Osteoblast (primary cell): ENCODE results near the gene CBFA2T3. TPM values are rescaled to one million over a fixed set of nuclear protein-coding genes. Genes with fewer than 3 reads are reported as not detected.

Experiments used
- DNase-seq: peaks from one replicate; pipeline ENCODE4 v3.0.0; 2011; ENCODE audit warnings: low spot score, mixed read lengths; ENCODE audit not compliant: insufficient read length; ENCODE audit errors: missing footprints
- H2AFZ ChIP-seq: 2 replicates; pipeline ENCODE4 v1.6.0; 2011; ENCODE audit warnings: mild to moderate bottlenecking, low read length
- H3K27ac ChIP-seq: 2 replicates; pipeline ENCODE4 v1.5.1; 2011; ENCODE audit warnings: mild to moderate bottlenecking, low read depth, low read length, moderate library complexity
- H3K27me3 ChIP-seq: 2 replicates; pipeline ENCODE4 v1.6.0; 2012; ENCODE audit warnings: mild to moderate bottlenecking, control low read depth, inconsistent platforms, low read length, moderate library complexity; ENCODE audit not compliant: insufficient read depth
- H3K36me3 ChIP-seq: 2 replicates; pipeline ENCODE4 v1.5.1; 2011; ENCODE audit warnings: mild to moderate bottlenecking, low read length, control low read depth, moderate library complexity; ENCODE audit not compliant: insufficient read depth
- H3K4me1 ChIP-seq: 2 replicates; pipeline ENCODE4 v1.5.1; 2011; ENCODE audit warnings: mild to moderate bottlenecking, low read length, control low read depth, moderate library complexity; ENCODE audit not compliant: insufficient read depth
- H3K4me2 ChIP-seq: 2 replicates; pipeline ENCODE4 v1.6.0; 2011; ENCODE audit warnings: mild to moderate bottlenecking, low read length; ENCODE audit not compliant: insufficient read depth
- H3K4me3 ChIP-seq: fragments of 200-600 bp; sonication (generic); 3 replicates; pipeline ENCODE4 v1.5.1; 2012; ENCODE audit warnings: mild to moderate bottlenecking, low read length, inconsistent platforms; ENCODE audit not compliant: insufficient read depth
- H3K79me2 ChIP-seq: 2 replicates; pipeline ENCODE4 v1.6.0; 2012; ENCODE audit warnings: mild to moderate bottlenecking, low read length, control low read depth, inconsistent platforms; ENCODE audit not compliant: insufficient read depth
- H3K9me3 ChIP-seq: 2 replicates; pipeline ENCODE4 v1.5.1; 2011; ENCODE audit warnings: low read depth, low read length, control low read depth
- H4K20me1 ChIP-seq: 2 replicates; pipeline ENCODE4 v1.6.0; 2012; ENCODE audit warnings: mild to moderate bottlenecking, low read length, control low read depth; ENCODE audit not compliant: insufficient read depth
- CTCF ChIP-seq: IDR thresholded peaks from 2 replicates; pipeline ENCODE4 v1.5.1; 2011; ENCODE audit warnings: mild to moderate bottlenecking, low read depth, low read length, moderate library complexity; ENCODE audit errors: extremely low read depth
- total RNA-seq: library from RNA; depleted of rRNA; stranded (reverse); fragments of >200 nt; gene quantifications from 2 replicates; pipeline ENCODE4 v1.2.3, GENCODE V29; 2012

Gene CBFA2T3
- total RNA-seq, 1 donor: not detected

- no peak for TF ChIP-seq CTCF
- Histone ChIP-seq H3K4me2 (no peak overlapping the region), H3K27me3 (peaks cover 51% of the 10 kb centered on the region), H2AFZ (no peak overlapping the region), H3K36me3 (no peaks in the 10 kb centered on the region), H3K4me3 (no peak overlapping the region), H3K4me1 (no peaks in the 10 kb centered on the region), H3K79me2 (no peaks in the 10 kb centered on the region), H3K9me3 (no peaks in the 10 kb centered on the region), H3K27ac (no peak overlapping the region), H4K20me1 (no peaks in the 10 kb centered on the region)
- DNase-seq: no peak
Measured at GRCh38 chr16:88940862-88941817, 35.9 kb downstream of the CBFA2T3 start.

- Histone ChIP-seq H3K27ac (no peak overlapping the region), H3K4me2 (no peak overlapping the region), H3K4me1 (no peaks in the 10 kb centered on the region), H3K4me3 (no peak overlapping the region), H3K79me2 (no peaks in the 10 kb centered on the region), H3K36me3 (no peaks in the 10 kb centered on the region), H3K9me3 (no peaks in the 10 kb centered on the region), H3K27me3 (peaks cover 51% of the 10 kb centered on the region), H4K20me1 (no peaks in the 10 kb centered on the region), H2AFZ (no peak overlapping the region)
- no peak for TF ChIP-seq CTCF
- DNase-seq: no peak
Measured at GRCh38 chr16:88939972-88940861, 36.8 kb downstream of the CBFA2T3 start.

GRCh38 chr16:88939245-88939971, 37.6 kb downstream of the CBFA2T3 start:
- DNase-seq: peak; percentile 96
- no peak overlapping the region for H3K4me3 ChIP-seq
- no peaks in the 10 kb centered on the region for H3K36me3 ChIP-seq
- no peaks in the 10 kb centered on the region for H3K79me2 ChIP-seq
- no peak overlapping the region for H2AFZ ChIP-seq
- no peak overlapping the region for H3K4me2 ChIP-seq
- H3K27me3 ChIP-seq: peaks cover 54% of the 10 kb centered on the region
- H3K27ac ChIP-seq: no peak overlapping the region
- H4K20me1 ChIP-seq: no peaks in the 10 kb centered on the region
- H3K4me1 ChIP-seq: no peaks in the 10 kb centered on the region
- TF ChIP-seq CTCF: no peak
- no peaks in the 10 kb centered on the region for H3K9me3 ChIP-seq
